DOHH2 (cell line): Measurements from ENCODE around the gene RBM38.

Source experiments
- H3F3A ChIP-seq: fragments of 200-600 bp; sonication (generic), shearing (Covaris generic); 2 replicates; pipeline ENCODE4 v1.6.0; 2016; ENCODE audit warnings: antibody characterized with exemption, mild to moderate bottlenecking; ENCODE audit not compliant: control insufficient read depth, insufficient read depth
- H3K27ac ChIP-seq: fragments of 200-600 bp; sonication (generic); 2 replicates; pipeline ENCODE4 v1.5.1; 2014; ENCODE audit warnings: low read depth, mild to moderate bottlenecking, low read length, moderate library complexity
- H3K27me3 ChIP-seq: fragments of 200-600 bp; sonication (generic); 2 replicates; pipeline ENCODE4 v1.6.1; 2014; ENCODE audit warnings: mild to moderate bottlenecking, low read length, mixed read lengths; ENCODE audit not compliant: control insufficient read depth
- H3K36me3 ChIP-seq: fragments of 200-600 bp; sonication (generic); 2 replicates; pipeline ENCODE4 v1.6.1; 2014; ENCODE audit warnings: mild to moderate bottlenecking, low read length, moderate library complexity, mixed read lengths; ENCODE audit not compliant: control insufficient read depth
- H3K4me1 ChIP-seq: fragments of 200-600 bp; sonication (generic); 2 replicates; pipeline ENCODE4 v1.6.1; 2014; ENCODE audit warnings: mild to moderate bottlenecking, low read length, mixed read lengths; ENCODE audit not compliant: control insufficient read depth
- H3K4me2 ChIP-seq: fragments of 200-600 bp; sonication (generic); 2 replicates; pipeline ENCODE4 v1.6.0; 2014; ENCODE audit warnings: mild to moderate bottlenecking, low read length, moderate library complexity
- H3K4me3 ChIP-seq: fragments of 200-600 bp; sonication (generic); 2 replicates; pipeline ENCODE4 v1.5.1; 2014; ENCODE audit warnings: mild to moderate bottlenecking, low read length, mixed read lengths
- H3K79me2 ChIP-seq: fragments of 200-600 bp; sonication (generic); 2 replicates; pipeline ENCODE4 v1.6.1; 2014; ENCODE audit warnings: mild to moderate bottlenecking, low read length, mixed read lengths; ENCODE audit not compliant: control insufficient read depth
- H3K9me2 ChIP-seq: fragments of 200-600 bp; sonication (generic); replicated peaks from 2 replicates; pipeline ENCODE4 v1.6.1; 2014; ENCODE audit warnings: mild to moderate bottlenecking, low read length, mixed read lengths; ENCODE audit not compliant: control insufficient read depth
- H3K9me3 ChIP-seq: fragments of 200-600 bp; sonication (generic); 2 replicates; pipeline ENCODE4 v1.6.1; 2014; ENCODE audit warnings: antibody characterized with exemption, low read length, mixed read lengths; ENCODE audit not compliant: control insufficient read depth, insufficient read depth
- H4K20me1 ChIP-seq: fragments of 200-600 bp; sonication (generic); 2 replicates; pipeline ENCODE4 v1.6.0; 2014; ENCODE audit warnings: low read depth, mild to moderate bottlenecking, antibody characterized with exemption, low read length, moderate library complexity; ENCODE audit not compliant: control insufficient read depth, insufficient read depth
- CTCF ChIP-seq: fragments of 200-600 bp; sonication (generic); IDR thresholded peaks from one replicate; pipeline ENCODE4 v1.5.1; 2014; ENCODE audit warnings: antibody characterized with exemption, mild to moderate bottlenecking, low read depth, low read length; ENCODE audit not compliant: poor library complexity, severe bottlenecking
- EZH2phosphoT487 ChIP-seq: fragments of 200-600 bp; sonication (generic); IDR thresholded peaks from 2 replicates; pipeline ENCODE4 v1.6.1; 2017; ENCODE audit warnings: borderline replicate concordance, mild to moderate bottlenecking, antibody characterized with exemption, low read length, moderate library complexity, mixed read lengths

Gene RBM38

DNA sequence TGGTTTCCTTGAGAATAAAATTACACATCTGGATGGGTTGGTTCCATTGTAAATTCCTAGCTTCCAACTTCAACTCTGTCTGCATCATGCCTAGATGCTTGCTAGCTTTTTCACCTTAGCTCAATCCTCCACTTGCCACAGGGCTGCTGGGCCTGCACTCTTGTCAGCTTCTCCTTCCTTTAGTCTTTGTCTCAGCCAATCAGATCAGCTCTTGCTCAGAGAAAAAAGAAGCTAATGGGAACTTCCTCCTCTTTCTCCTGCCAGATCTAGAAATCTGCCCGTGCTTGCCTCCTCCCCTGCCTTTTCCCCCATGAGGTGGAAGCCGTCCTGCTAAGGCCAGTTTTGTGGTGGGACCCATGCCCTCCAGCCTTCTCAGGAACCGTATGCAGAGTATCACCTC lies 21.6 kb upstream of the RBM38 start:
- no peaks in the 10 kb centered on the region for H3K79me2 ChIP-seq
- no peak overlapping the region for H3K27ac ChIP-seq
- H3K9me3 ChIP-seq, result no peaks in the 10 kb centered on the region
- TF ChIP-seq CTCF, result no peak
- no peak for TF ChIP-seq EZH2phosphoT487
- H3K4me1 ChIP-seq, result no peaks in the 10 kb centered on the region
- no peaks in the 10 kb centered on the region for H3F3A ChIP-seq
- no peaks in the 10 kb centered on the region for H3K9me2 ChIP-seq
- no peak overlapping the region for H3K4me3 ChIP-seq
- H3K4me2 ChIP-seq, result no peak overlapping the region
- H3K36me3 ChIP-seq, result peaks cover 95% of the 10 kb centered on the region
- no peaks in the 10 kb centered on the region for H3K27me3 ChIP-seq
- 0 out of 2 replicates have a peak, but pooled peaks cover 4% of the 10 kb centered on the region for H4K20me1 ChIP-seq

DNA sequence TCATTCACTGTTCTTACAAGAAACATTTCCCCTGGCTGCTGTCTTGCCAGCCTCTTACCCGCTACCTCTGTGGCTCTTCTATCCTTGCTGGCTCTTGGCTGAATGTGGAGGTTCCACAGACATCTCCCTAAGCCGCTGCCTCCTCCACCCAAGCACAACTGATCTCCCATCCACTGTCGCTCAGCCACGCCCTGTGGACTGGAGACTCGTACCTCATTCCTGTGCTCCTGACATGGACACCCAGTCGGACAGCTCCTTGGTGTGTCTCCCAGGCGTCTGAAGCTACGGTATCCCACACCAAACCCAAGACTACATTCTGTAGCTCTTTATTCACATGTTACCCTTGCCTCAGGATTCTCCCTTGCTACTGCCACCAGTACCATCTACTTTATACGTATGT lies 20.9 kb upstream of the RBM38 start:
- Histone ChIP-seq H3K4me2 (no peak overlapping the region), H3K4me3 (no peak overlapping the region), H3F3A (no peaks in the 10 kb centered on the region), H3K4me1 (no peaks in the 10 kb centered on the region), H4K20me1 (0 out of 2 replicates have a peak, but pooled peaks cover 4% of the 10 kb centered on the region), H3K36me3 (peaks cover 97% of the 10 kb centered on the region), H3K9me3 (no peaks in the 10 kb centered on the region), H3K27ac (no peak overlapping the region), H3K79me2 (no peaks in the 10 kb centered on the region), H3K9me2 (no peaks in the 10 kb centered on the region), H3K27me3 (no peaks in the 10 kb centered on the region)
- TF ChIP-seq CTCF, result no peak
- no peak for TF ChIP-seq EZH2phosphoT487

- Histone ChIP-seq H3K27ac (no peak overlapping the region), H3K9me3 (no peaks in the 10 kb centered on the region), H3K4me1 (no peaks in the 10 kb centered on the region), H3K36me3 (peaks cover 98% of the 10 kb centered on the region), H3K4me3 (no peak overlapping the region), H3K79me2 (no peaks in the 10 kb centered on the region; the same call in 1 of the 2 replicates), H3K4me2 (no peak overlapping the region), H3K9me2 (no peaks in the 10 kb centered on the region), H3K27me3 (no peaks in the 10 kb centered on the region), H3F3A (no peaks in the 10 kb centered on the region), H4K20me1 (peaks cover 4% of the 10 kb centered on the region; the same call in 1 of the 2 replicates)
- TF ChIP-seq CTCF (no peak), EZH2phosphoT487 (no peak)
These were observed 19.8 kb upstream of the RBM38 start for GRCh38 chr20:57371363-57371762.
